ENCODE data around the gene TEX9. TPM values are rescaled to one million over a fixed set of nuclear protein-coding genes. Genes with fewer than 3 reads are reported as not detected.

The TEX9 gene
- 1.2 and 1.8 TPM in 2 replicates for polyA plus RNA-seq

GRCh38 chr15:56365075-56365711 lies at the start of gene TEX9:
TEX9 (plus strand) TSS chr15:56365426; CDS start chr15:56365451, 25 bp downstream.

GRCh38 chr15:56464893-56465520 lies 99.8 kb downstream of the TEX9 start, which contains the start of gene MNS1:
MNS1 (minus strand) TSS chr15:56465137; CDS start chr15:56464972, 165 bp downstream.

Other genes with a start within 250 kb of the TEX9 start
- 3.8 and 5.0 TPM in 2 replicates for gene RFX7, start 121.5 kb upstream of the TEX9 start, polyA plus RNA-seq
- gene MNS1, start 99.7 kb downstream of the TEX9 start, polyA plus RNA-seq, result 4.7 and 9.7 TPM in 2 replicates

Data from Purkinje cell (primary cell).